ENCODE results near the gene METTL26. TPM values are rescaled to one million over a fixed set of nuclear protein-coding genes. Genes with fewer than 3 reads are reported as not detected.
A peak's percentile ranks its signal among the peaks of the same experiment; 100 is the strongest.

The METTL26 gene
- total and polyA plus RNA-seq, 9 of the 15 experiments (the other 6 are each of a cell fraction or from before 2014, with no cell fraction given), result 7.3 to 262 (median 80.9) TPM

- TF ChIP-seq ZBTB34 (CRISPR knock-in tag; IDR thresholded peaks at IDR 0.05) (no peak), MCM2 (IDR thresholded peaks at IDR 0.05; ENCODE audit: low read depth) (no peak), TEAD4 (IDR thresholded peaks at IDR 0.05; ENCODE audit: low read length) (no peak), TEAD4 (CRISPR knock-in tag; IDR thresholded peaks at IDR 0.05; ENCODE audit: borderline replicate concordance) (no peak), DNMT1 (IDR thresholded peaks at IDR 0.05) (no peak), FOSL1 (tag; conservative IDR thresholded peaks at IDR 0.05) (no peak), TCF15 (CRISPR knock-in tag; IDR thresholded peaks at IDR 0.05) (no peak), BHLHE40 (IDR thresholded peaks at IDR 0.05; ENCODE audit: low read length) (peak; percentile 73), ZKSCAN8 (CRISPR knock-in tag; IDR thresholded peaks at IDR 0.05) (no peak), CBX8 (IDR thresholded peaks at IDR 0.05; ENCODE audit: borderline replicate concordance, extremely low read depth, low read depth, low read length, poor library complexity, severe bottlenecking) (no peak), TOE1 (IDR thresholded peaks at IDR 0.05; ENCODE audit: borderline replicate concordance) (peak; percentile 56; the same call in 1 of the 2 replicates), TOE1 (CRISPR knock-in tag; IDR thresholded peaks at IDR 0.05; ENCODE audit: borderline replicate concordance, low read depth) (no peak), ZNF212 (CRISPR knock-in tag; IDR thresholded peaks at IDR 0.05) (no peak), SFPQ (IDR thresholded peaks at IDR 0.05; ENCODE audit: low read depth, low read length) (no peak), KAT2B (IDR thresholded peaks at IDR 0.05; ENCODE audit: low read depth, low read length) (no peak), EHMT2 (IDR thresholded peaks at IDR 0.05) (no peak), NFIC (IDR thresholded peaks at IDR 0.05) (peak; percentile 87), ZMIZ1 (IDR thresholded peaks at IDR 0.05; ENCODE audit: low read depth in 2 of 2, low read length in 2 of 2) (no peak)
These were observed 43.9 kb upstream of the METTL26 start, which contains the start of gene STUB1 (continued) for GRCh38 chr16:679814-680624.
